ENCODE measurements around the gene TYMS. TPM values are rescaled to one million over a fixed set of nuclear protein-coding genes. Genes with fewer than 3 reads are reported as not detected.

TYMS gene
- total RNA-seq, 1 donor from 2014 or later = 61.7 TPM

GRCh38 chr18:615092-615521 lies 42.3 kb upstream of the TYMS start:
- Mint-ChIP-seq H3K9me3 (ENCODE audit: unreplicated experiment) (no peaks in the 10 kb centered on the region), H3K36me3 (ENCODE audit: low read depth, unreplicated experiment) (no peaks in the 10 kb centered on the region), H3K4me1 (ENCODE audit: unreplicated experiment) (peaks cover 13% of the 10 kb centered on the region), H3K4me3 (ENCODE audit: unreplicated experiment) (no peak overlapping the region), H3K27ac (ENCODE audit: unreplicated experiment) (no peak overlapping the region), H3K27me3 (ENCODE audit: unreplicated experiment) (peaks cover 1% of the 10 kb centered on the region)
- DNase-seq (ENCODE audit: low spot score) = no peak
- no peak for TF ChIP-seq CTCF (IDR thresholded peaks at IDR 0.05; ENCODE audit: unreplicated experiment)

- peaks cover 1% of the 10 kb centered on the region for H3K27me3 Mint-ChIP-seq (ENCODE audit: unreplicated experiment)
- no peak overlapping the region for H3K4me3 Mint-ChIP-seq (ENCODE audit: unreplicated experiment)
- TF ChIP-seq CTCF (IDR thresholded peaks at IDR 0.05; ENCODE audit: unreplicated experiment) = no peak
- no peak overlapping the region for H3K27ac Mint-ChIP-seq (ENCODE audit: unreplicated experiment)
- H3K9me3 Mint-ChIP-seq (ENCODE audit: unreplicated experiment) = no peaks in the 10 kb centered on the region
- DNase-seq (ENCODE audit: low spot score) = no peak
- H3K36me3 Mint-ChIP-seq (ENCODE audit: low read depth, unreplicated experiment) = no peaks in the 10 kb centered on the region
- peaks cover 9% of the 10 kb centered on the region for H3K4me1 Mint-ChIP-seq (ENCODE audit: unreplicated experiment)
Observed at GRCh38 chr18:615773-616172, 41.7 kb upstream of the TYMS start.

- no peak overlapping the region for H3K27ac Mint-ChIP-seq (ENCODE audit: unreplicated experiment)
- H3K4me3 Mint-ChIP-seq (ENCODE audit: unreplicated experiment) = no peak overlapping the region
- H3K4me1 Mint-ChIP-seq (ENCODE audit: unreplicated experiment) = peaks cover 9% of the 10 kb centered on the region
- H3K27me3 Mint-ChIP-seq (ENCODE audit: unreplicated experiment) = no peaks in the 10 kb centered on the region
- no peak for DNase-seq (ENCODE audit: low spot score)
- H3K36me3 Mint-ChIP-seq (ENCODE audit: low read depth, unreplicated experiment) = no peaks in the 10 kb centered on the region
- no peaks in the 10 kb centered on the region for H3K9me3 Mint-ChIP-seq (ENCODE audit: unreplicated experiment)
- TF ChIP-seq CTCF (IDR thresholded peaks at IDR 0.05; ENCODE audit: unreplicated experiment) = peak; percentile 69
Observed at GRCh38 chr18:616380-616995, 41.0 kb upstream of the TYMS start.

- Mint-ChIP-seq H3K27me3 (ENCODE audit: unreplicated experiment) (no peaks in the 10 kb centered on the region), H3K4me3 (ENCODE audit: unreplicated experiment) (no peak overlapping the region), H3K36me3 (ENCODE audit: low read depth, unreplicated experiment) (no peaks in the 10 kb centered on the region), H3K4me1 (ENCODE audit: unreplicated experiment) (no peaks in the 10 kb centered on the region), H3K27ac (ENCODE audit: unreplicated experiment) (no peak overlapping the region), H3K9me3 (ENCODE audit: unreplicated experiment) (no peaks in the 10 kb centered on the region)
- no peak for TF ChIP-seq CTCF (IDR thresholded peaks at IDR 0.05; ENCODE audit: unreplicated experiment)
- DNase-seq (ENCODE audit: low spot score) = no peak
Observed at GRCh38 chr18:617970-618504, 39.4 kb upstream of the TYMS start.

- no peaks in the 10 kb centered on the region for H3K27me3 Mint-ChIP-seq (ENCODE audit: unreplicated experiment)
- no peak overlapping the region for H3K27ac Mint-ChIP-seq (ENCODE audit: unreplicated experiment)
- no peaks in the 10 kb centered on the region for H3K36me3 Mint-ChIP-seq (ENCODE audit: low read depth, unreplicated experiment)
- no peak for DNase-seq (ENCODE audit: low spot score)
- H3K4me1 Mint-ChIP-seq (ENCODE audit: unreplicated experiment) = no peaks in the 10 kb centered on the region
- no peak for TF ChIP-seq CTCF (IDR thresholded peaks at IDR 0.05; ENCODE audit: unreplicated experiment)
- H3K4me3 Mint-ChIP-seq (ENCODE audit: unreplicated experiment) = no peak overlapping the region
- no peaks in the 10 kb centered on the region for H3K9me3 Mint-ChIP-seq (ENCODE audit: unreplicated experiment)
Observed at GRCh38 chr18:618618-619017, 38.8 kb upstream of the TYMS start.

Measured in endothelial cell (in vitro differentiated cells).